ENCODE results near the gene ABCA10.
"Not testable (repeated sequence)": the region's sequence is repeated elsewhere in the genome, so short reads cannot be mapped to it uniquely, and the experiment has no call there.

ABCA10 gene

DNA sequence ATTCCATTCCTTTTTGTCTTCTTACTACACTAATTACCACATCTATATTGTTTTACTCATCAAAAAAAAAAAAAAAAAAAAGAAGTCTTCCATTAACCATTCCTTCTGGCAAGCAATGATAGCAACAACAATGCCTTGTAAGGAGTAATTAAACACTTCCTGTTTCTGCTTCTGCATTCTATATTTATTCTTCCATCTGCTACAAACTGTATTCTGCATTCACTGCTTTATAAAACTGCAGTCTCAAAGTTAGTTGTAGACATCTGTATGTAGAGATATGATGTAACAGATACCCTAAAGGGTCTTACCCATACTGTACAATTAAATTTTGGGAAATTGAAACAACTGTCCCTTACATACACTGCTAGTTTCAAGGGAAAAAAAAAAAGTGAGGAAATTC lies 58.2 kb downstream of the ABCA10 start:
- no peak for DNase-seq (ENCODE audit: low spot score)

DNA sequence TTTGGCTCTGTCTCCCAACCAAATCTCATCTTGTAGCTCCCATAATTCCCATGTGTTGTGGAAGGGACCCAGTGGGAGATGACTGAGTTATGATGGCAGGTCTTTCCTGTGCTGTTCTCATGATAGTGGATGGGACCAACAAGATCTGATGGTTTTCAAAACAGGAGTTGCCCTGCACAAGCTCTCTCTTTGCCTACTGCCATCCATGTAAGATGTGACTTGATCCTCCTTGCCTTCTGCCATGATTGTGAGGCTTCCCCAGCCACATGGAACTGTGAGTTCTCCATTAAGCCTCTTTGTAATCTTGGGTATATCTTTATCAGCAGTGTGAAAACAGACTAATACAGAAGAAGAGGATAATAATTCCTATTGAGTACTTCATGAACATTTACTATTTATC lies 60.0 kb downstream of the ABCA10 start:
- DNase-seq (ENCODE audit: low spot score), result not testable (repeated sequence)

DNA sequence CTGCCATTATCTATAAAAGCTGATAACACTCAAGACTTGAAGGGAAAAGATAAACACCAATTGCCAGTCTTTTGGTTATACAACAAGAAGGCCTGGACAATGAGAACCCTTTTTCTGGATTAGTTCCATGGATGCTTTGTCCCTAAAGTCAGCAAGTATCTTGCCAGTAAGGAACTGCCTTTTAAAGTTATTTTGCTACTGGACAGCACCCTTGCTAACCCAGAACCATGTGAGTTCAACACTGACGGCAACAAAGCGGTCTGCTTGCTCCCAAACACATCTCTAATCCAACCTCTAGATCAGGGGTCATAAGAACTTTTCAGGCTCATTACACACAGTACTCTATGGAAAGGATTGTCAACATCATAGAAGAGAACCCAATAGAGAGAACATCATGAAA lies 61.7 kb downstream of the ABCA10 start:
- no peak for DNase-seq (ENCODE audit: low spot score)

DNA sequence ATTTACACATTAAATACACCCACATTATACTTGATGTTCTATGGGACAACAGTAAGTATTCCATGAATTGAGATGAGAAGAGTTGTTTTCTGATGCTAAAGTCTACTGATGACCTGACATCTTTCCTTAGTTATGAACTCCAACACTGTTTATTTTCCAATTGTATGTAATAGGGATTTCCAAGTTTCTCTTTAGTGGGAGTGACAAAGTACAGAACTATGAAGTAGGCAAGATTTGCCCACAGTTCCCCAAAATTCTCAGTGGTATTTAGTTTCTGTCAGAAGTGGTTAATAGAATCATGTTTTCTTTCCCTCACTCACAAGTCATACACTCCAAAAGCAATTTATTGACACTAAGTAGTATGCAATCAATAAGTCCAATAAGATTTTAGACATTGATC lies 64.4 kb downstream of the ABCA10 start:
- DNase-seq (ENCODE audit: low spot score), result no peak

DNA sequence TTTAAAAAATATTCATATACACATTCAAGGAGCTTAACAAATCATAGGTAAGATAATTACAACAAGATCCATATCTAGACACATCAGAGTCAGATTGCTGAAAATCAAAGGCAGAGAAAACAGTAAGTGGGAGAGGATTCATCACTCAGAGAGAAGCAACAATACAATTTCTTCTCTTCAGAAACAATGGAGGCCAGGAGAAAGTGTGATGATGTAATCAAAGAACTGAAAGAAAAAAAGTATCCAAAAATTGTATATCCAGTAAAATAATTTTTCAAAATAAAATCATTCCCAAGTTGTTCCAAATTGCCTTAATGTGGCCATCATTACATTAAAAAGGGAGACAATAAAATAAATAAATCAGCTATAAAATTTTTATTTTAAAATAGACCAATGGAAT lies 69.2 kb downstream of the ABCA10 start:
- no peak for DNase-seq (ENCODE audit: low spot score)

DNA sequence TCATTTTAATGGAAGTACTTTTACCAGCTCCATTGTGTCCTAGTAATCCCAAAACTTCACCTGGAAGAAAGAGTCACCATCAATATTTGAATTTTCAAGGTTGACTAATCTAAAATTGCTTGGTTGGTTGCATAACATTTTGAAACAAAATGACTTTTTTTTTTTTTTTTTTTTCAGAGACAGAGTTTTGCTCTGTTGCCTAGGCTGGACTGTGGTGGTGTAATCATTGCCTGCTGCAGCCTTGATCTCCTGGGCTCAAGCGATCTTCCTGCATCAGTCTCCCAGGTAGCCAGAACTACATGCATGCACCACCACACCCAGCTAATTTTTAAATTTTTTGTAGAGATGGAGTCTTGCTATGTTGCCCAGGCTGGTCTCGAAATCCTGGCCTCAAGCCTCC lies 74.4 kb downstream of the ABCA10 start:
- DNase-seq (ENCODE audit: low spot score), result no peak

DNA sequence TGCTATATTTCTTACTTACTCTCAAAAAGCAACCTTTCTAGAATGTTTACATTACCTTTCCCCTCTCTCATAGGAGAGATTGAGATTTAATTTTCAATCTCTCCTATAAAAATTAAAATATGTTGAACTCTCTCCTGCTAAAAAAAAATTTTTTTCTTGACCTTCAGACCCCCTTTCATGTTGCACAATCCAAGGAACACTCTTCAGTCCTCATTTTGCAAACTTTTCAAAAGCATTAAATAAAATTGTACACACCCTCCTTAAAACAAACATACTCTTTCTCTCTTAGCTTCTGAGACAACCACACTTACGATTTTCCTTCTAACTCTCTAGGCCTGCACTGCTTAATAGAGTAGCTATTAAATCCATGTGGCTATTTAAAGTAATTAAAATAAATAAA lies 78.3 kb downstream of the ABCA10 start:
- DNase-seq (ENCODE audit: low spot score), result no peak

DNA sequence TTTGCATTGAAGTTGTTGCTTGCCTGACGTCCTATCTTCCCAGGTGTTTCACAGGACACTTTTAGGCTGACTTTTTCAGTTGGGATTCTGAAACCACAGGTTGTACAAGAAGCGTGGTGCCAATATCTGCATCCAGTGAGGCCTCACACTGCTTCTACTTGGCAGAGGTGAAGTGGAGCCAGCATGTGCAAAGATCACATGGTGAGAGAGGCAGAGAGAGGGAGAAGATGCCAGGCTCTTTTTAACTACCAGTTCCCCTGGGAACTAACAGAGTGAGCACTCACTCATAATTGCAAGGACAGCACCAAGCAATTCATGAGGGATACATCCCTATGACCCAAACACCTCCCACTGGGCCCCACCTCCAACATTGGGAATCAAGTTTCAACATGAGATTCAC lies 81.2 kb downstream of the ABCA10 start:
- DNase-seq (ENCODE audit: low spot score), result no peak

DNA sequence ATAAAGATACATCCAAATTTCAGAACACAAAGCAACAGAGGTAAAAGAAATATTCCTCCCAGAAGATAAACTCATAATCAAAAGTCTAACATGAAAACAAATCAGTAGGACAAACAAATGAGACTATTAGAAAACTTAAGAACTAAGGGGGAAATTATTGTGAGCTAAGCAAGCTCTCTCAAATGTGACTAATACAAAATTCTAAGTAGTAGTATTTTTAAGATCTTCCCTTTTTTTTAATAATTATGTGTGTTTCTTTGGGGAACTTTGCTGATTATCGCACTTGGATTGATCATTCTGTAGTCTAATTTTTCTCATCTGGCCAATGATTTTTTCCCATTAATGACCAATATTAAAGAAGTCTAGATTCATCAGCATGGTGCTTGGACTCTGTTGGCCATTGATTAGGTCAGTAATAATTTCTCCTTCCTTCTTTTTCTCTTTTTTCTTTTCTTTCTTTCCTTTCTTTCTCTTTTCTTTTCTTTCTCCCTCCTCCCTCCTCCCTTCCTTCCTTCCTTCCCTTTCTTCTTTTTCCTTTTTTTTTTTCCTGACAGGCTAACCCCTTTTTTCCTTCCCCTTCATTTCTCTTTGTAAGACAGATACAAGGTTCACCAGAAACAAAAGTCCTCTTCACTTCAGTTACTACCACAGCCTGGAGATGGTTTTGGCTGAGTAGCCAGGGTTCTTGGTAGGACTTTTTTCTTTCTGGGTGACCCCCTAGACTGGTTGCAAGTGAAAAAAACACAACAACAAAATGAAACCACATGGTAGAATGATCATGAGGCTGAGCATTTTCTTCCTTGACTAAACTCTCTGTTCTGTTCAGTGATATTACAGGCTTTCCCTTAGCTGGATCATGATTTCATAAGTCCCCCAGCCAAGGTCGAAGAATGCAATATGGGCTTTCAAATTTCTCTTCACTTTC lies 84.0 kb downstream of the ABCA10 start:
- DNase-seq (ENCODE audit: low spot score), result no peak

DNA sequence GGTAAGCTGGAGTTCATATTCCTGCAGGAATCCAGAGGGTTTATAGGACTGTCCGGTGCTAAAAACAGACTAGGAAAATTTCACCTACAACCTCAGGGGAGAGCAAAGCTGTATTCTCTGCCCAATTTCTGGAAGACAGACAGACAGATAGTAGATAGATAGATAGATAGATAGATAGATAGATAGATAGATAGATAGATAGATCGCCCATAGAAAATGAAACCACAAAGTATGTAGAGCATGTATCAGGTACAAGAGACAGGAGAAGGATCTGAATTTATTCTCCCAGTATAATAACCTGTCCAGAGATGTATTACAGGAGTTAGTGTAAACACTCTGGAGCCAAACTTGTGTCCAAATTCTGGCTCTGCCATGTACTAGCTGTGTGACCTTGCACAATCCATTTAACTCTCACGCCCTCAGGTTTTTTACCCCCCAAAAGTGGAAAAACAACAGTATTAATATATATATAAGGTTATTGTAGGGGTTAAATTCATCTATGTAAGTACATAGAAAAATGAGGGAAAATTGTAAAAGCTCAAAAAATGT lies 84.9 kb downstream of the ABCA10 start:
- DNase-seq (ENCODE audit: low spot score), result no peak

DNA sequence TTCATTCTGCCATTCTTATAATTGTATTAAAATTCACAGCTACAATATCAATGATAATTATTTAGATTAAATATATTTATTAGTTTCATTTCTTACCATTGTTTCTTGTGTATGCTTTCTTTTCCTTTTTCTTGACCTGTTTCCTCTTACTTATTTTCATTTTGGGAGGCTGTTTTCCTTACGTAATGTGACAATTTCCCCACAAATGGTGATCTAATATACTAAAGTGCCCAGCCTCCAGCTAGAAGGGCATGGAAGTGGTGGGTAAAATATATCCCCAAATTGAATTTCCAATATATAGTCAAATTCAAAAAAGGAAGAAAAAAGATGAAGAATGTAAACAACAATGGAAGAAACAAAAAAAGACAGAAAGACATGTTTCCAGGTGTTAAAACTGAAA lies 85.5 kb downstream of the ABCA10 start:
- no peak for DNase-seq (ENCODE audit: low spot score)

DNA sequence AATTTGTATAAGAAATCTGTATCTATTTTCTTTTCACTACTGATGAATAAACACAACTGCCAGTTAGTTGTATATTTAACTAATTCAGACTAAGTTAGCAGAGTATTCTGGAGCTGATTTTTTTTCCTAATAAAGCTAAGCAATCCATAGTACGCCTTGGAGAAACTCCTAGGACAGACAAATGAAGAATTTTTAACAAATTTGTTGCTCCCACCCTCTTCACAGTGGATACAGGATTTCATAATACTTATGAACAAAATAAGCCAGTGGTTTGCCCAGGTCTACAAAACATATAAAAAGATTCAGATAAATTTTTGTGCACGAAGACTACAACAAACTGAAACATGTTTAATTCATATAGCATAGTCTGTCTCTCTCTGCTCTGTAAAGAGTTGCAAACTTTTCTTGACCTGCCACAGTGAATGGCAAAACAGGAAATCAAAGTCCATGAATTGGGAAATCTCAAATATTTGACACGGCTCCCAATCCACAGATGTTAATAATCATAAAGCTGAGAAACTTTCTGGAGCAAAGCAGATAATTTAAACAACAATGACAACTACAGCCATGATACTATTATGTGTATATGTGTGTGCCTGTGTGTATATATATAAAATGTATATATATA lies 86.3 kb downstream of the ABCA10 start:
- DNase-seq (ENCODE audit: low spot score), result no peak

DNA sequence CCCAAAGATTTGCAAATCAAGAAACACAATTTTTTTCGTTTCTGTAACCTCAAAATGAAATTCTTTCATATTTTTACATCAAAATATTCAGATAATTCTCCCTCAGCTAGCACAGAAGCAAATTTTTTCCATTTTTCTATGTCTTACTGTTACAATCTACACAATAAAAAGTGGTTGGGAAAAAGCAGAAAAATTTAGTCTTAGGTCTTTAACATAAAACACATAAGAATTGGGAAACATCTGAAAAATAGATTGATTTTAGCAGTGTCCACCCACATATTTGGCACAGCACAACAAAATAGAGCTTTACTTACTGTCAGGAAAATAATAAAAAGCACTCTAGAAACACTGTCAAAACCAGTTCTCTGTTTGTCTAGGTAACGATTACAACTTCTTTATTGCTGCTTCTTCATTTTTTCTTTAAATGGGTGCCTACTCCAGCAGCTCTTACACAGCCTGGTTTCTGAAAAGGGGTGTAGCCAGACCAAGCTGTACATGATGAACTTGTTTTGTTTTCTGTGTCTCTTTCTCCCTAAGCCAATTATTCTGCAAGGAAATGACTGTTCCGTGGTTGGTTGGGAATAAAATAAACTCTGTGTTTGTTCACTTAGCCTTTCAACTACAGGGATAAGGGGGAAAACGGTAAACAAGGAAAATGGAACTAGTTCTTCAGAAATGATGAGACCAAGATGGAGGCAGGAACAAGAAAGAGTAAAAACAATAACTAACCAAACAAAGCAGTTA lies 87.0 kb downstream of the ABCA10 start, which contains the start of gene ABCA6:
TSS of gene ABCA6 (minus strand) at position 465 of the 744 bp plus-strand sequence. CDS start 1,192 bp downstream, outside the sequence.
- no peak for DNase-seq (ENCODE audit: low spot score)

DNA sequence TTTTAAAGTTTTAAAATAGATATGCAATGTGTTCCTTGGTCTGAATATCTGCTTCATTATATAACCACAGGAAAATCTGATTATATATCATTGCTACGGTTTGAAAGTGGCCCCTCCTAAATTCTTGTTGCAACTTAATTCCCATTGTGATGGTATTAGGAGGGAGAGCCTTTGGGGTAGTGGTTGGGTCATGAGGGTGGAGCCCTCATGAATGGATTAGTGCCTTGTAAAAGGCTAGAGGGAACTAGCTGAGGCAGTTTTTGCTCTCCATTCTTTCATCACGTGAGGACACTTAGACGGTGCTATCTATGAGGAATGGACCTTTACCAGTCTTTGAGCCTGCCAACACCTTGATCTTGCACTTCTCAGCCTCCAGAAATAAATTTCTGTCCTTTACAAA lies 94.5 kb downstream of the ABCA10 start:
- DNase-seq (ENCODE audit: low spot score), result no peak

DNA sequence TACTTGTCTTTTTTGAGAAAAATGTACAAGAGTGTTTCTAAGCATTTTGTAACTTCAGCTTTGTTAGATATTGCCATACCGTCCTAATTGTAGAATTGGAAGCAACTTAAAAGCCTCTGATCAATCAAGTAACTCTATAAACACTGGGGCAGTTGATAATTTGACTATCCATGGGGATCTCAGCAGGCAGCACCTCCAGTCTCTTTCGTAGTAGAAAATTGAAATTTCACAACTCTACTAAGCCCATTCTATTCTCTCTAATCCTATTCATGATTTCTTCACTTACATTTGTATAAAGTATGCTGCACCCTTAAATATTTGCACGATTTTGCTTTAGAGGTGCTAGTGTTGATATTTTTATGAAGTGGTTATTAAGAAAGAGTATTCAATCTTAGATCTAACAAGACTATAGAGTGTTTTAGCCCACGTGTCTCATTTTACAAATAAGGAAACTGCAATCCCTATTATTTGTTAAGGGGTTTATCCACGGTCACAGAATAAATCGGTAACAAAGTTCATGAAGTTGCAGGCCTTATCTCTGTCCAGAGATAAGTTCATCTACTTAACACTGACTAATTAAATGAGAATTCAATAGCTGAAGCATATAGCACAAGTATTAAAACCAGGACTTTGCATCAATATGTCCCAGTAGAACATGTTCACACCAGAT lies 97.9 kb downstream of the ABCA10 start:
- no peak for DNase-seq (ENCODE audit: low spot score)

DNA sequence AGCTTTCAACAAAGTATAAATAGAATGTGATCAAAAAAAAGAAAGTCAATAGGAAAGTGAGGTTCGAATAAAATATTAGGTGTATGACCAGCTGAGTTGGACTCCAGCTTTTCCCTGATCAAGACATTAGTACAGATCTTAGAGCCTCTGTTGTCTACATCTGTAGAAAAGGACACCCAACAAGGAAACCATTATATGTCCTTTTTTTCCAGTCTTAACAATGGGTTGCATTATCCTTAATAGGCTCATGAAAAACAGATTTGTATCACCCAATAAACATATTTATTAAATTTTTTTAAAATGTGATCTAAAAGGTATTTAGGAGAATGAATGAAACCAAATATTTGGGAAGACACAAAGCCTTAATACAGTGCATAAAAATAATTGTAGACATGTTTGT lies 105.0 kb downstream of the ABCA10 start:
- no peak for DNase-seq (ENCODE audit: low spot score)

DNA sequence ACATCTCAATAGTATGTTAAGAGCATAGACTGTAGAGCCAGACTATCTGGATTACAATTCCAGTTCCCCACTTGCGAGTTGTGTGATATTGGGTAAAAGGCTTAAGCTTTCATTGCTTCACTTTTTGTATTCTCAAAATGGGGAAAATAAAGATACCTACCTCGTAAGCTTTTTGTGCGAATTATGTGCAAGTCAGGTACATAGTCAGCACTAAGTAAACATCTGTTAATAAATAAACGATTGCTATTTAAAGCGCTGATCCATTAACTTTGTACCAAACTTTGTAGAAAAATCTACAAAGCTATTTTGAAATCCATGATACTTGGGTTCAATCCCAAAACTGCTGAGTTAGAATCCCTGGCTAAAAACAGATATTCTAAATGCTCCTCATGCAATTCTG lies 106.6 kb downstream of the ABCA10 start:
- DNase-seq (ENCODE audit: low spot score), result no peak

DNA sequence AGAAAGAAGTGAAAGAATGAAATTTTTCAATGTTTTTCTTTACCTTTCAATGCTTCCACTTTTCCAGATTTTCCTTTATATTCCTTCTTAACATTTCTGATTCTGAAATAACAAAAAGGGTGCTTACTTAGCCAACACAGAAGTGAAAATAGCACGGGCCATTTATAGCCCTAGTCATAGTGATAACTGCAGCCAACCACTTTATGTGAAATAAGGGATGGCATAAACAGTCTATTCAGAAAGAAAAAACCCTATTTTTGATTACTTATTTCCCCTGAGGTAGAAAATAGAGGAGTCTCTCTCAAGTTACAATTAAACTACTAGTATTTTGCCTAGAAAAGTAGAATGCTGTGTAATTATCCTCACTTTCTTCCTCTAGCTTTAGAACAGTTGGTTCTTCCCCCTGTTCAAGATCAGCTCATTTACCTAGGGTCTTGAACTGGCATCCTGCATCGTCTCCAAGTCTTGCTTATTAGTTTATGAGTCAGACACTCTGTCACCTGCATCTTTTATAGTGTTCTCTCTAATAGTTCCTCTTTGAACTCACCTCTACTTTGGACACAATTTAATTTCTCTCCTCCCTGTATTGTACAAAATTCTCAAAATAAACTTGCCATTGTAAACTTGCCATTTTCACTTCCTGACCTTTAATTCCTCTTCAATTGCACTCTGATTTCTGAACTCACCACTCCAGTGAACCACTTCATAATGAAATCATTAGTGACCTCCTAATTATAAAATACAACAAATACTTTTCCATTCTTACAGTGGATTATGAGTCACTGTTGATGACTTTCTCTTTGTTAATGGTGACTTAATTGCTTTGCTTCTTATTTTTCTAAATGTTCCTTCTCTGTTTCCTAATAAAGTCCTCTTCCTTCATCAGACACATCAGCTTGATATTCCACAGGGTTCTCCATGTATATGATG lies 110.5 kb downstream of the ABCA10 start:
- no peak for DNase-seq (ENCODE audit: low spot score)

DNA sequence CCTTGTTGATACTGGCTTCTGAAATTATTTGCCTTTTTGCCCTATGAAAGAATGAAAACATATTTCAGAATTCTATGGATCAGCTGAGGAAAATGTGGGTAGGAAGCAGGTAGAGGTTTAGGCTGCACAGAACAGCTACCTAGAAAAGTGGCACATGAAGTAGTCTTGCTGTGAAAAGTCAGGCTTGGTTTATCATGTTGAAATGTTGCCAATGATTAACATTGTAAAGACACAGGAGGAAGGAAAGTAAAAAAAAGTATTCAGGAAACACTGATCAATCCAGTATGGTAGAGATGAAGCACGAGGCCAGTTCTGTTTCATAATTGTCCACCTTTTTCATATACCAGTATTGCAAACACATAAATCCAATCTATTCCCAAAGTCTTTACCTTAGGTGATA lies 116.8 kb downstream of the ABCA10 start:
- no peak for DNase-seq (ENCODE audit: low spot score)

Data from SK-N-DZ (cell line).